Skin epidermis (tissue), 12 donors: ENCODE results near the gene C22orf31.
"Not testable (repeated sequence)": the region's sequence is repeated elsewhere in the genome, so short reads cannot be mapped to it uniquely, and the experiment has no call there.

ENCODE experiments used
- H3K27ac ChIP-seq, 21 experiments: fragments of 200-600 bp; sonication (generic) in 11 of 21; one replicate each; pipeline ENCODE4 v1.5.0; 2020; ENCODE audit warnings: mild to moderate bottlenecking in 3 of 21, inconsistent platforms in 2 of 21, moderate library complexity in 2 of 21
- H3K4me3 ChIP-seq, 7 experiments: fragments of 200-600 bp; sonication (generic) in 2 of 7; one replicate each; pipeline ENCODE4 v1.5.0; 2020; ENCODE audit warnings: inconsistent platforms in 2 of 7, mild to moderate bottlenecking in 2 of 7, moderate library complexity in 1 of 7

C22orf31 gene

GRCh38 chr22:29061773-29062172, at the start of gene C22orf31:
C22orf31 (minus strand) TSS chr22:29061831; CDS start chr22:29061792, 39 bp downstream.
- H3K27ac ChIP-seq = peak within 1 kb of the TSS in 2 of 21 experiments; percentile 33 to 40
- no peak within 1 kb of the TSS for H3K4me3 ChIP-seq

GRCh38 chr22:29110946-29111345, 49.3 kb upstream of the C22orf31 start:
- no peak overlapping the region for H3K4me3 ChIP-seq
- no peak overlapping the region for H3K27ac ChIP-seq

GRCh38 chr22:29109822-29110221, 48.2 kb upstream of the C22orf31 start:
- H3K27ac ChIP-seq = peak overlapping the region in 1 of 21 experiments; percentile 10
- no peak overlapping the region for H3K4me3 ChIP-seq

GRCh38 chr22:29108137-29108536, 46.5 kb upstream of the C22orf31 start:
- H3K4me3 ChIP-seq = no peak overlapping the region
- H3K27ac ChIP-seq = peak overlapping the region in 2 of 21 experiments; percentile 41 to 48

- Histone ChIP-seq H3K4me3 (no peak overlapping the region), H3K27ac (peak overlapping the region in 1 of 21 experiments; percentile 26)
Measured at GRCh38 chr22:29106839-29107238, 45.2 kb upstream of the C22orf31 start.

- Histone ChIP-seq H3K4me3 (no peak overlapping the region), H3K27ac (no peak overlapping the region)
Measured at GRCh38 chr22:29105468-29105867, 43.8 kb upstream of the C22orf31 start.

- no peak overlapping the region for H3K4me3 ChIP-seq
Measured at GRCh38 chr22:29103121-29103520, 41.5 kb upstream of the C22orf31 start.

GRCh38 chr22:29102300-29102699, 40.7 kb upstream of the C22orf31 start:
- Histone ChIP-seq H3K27ac (no peak overlapping the region), H3K4me3 (no peak overlapping the region)

More at GRCh38 chr22:29103121-29103520, 41.5 kb upstream of the C22orf31 start:
- no peak overlapping the region for H3K27ac ChIP-seq

- Histone ChIP-seq H3K4me3 (no peak overlapping the region), H3K27ac (no peak overlapping the region)
Measured at GRCh38 chr22:29098296-29098695, 36.7 kb upstream of the C22orf31 start.

GRCh38 chr22:29096736-29097669, 35.4 kb upstream of the C22orf31 start:
- Histone ChIP-seq H3K4me3 (no peak overlapping the region), H3K27ac (peak overlapping the region in 4 of 21 experiments; percentile 5 to 40 (median 24))

- H3K27ac ChIP-seq = peak overlapping the region in 2 of 21 experiments; percentile 35 to 77
- no peak overlapping the region for H3K4me3 ChIP-seq
Measured at GRCh38 chr22:29095459-29095858, 33.8 kb upstream of the C22orf31 start.

- no peak overlapping the region for H3K4me3 ChIP-seq
- H3K27ac ChIP-seq = peak overlapping the region in 17 of 21 experiments; percentile 4 to 77 (median 47)
Measured at GRCh38 chr22:29093501-29094300, 32.1 kb upstream of the C22orf31 start.

- Histone ChIP-seq H3K27ac (peak overlapping the region in 14 of 21 experiments; percentile 4 to 72 (median 56)), H3K4me3 (no peak overlapping the region)
Measured at GRCh38 chr22:29093030-29093429, 31.4 kb upstream of the C22orf31 start.

GRCh38 chr22:29092243-29092642, 30.6 kb upstream of the C22orf31 start:
- Histone ChIP-seq H3K4me3 (no peak overlapping the region), H3K27ac (peak overlapping the region in 16 of 21 experiments; percentile 5 to 72 (median 56))

GRCh38 chr22:29090039-29090438, 28.4 kb upstream of the C22orf31 start:
- Histone ChIP-seq H3K27ac (peak overlapping the region in 1 of 21 experiments; percentile 59), H3K4me3 (no peak overlapping the region)

GRCh38 chr22:29089507-29089906, 27.9 kb upstream of the C22orf31 start:
- H3K27ac ChIP-seq = peak overlapping the region in 2 of 21 experiments; percentile 21 to 25
- no peak overlapping the region for H3K4me3 ChIP-seq

- Histone ChIP-seq H3K27ac (peak overlapping the region in 2 of 21 experiments; percentile 25 to 35), H3K4me3 (no peak overlapping the region)
Measured at GRCh38 chr22:29088809-29089208, 27.2 kb upstream of the C22orf31 start.

- Histone ChIP-seq H3K27ac (peak overlapping the region in 2 of 21 experiments; percentile 44 to 65), H3K4me3 (no peak overlapping the region)
Measured at GRCh38 chr22:29087012-29087411, 25.4 kb upstream of the C22orf31 start.

- Histone ChIP-seq H3K27ac (peak overlapping the region in 9 of 21 experiments; percentile 4 to 58 (median 37)), H3K4me3 (no peak overlapping the region)
Measured at GRCh38 chr22:29083933-29084591, 22.4 kb upstream of the C22orf31 start.

- H3K27ac ChIP-seq = peak overlapping the region in 7 of 21 experiments; percentile 4 to 58 (median 37)
- H3K4me3 ChIP-seq = not testable (repeated sequence)
Measured at GRCh38 chr22:29083576-29083932, 21.9 kb upstream of the C22orf31 start.
